GM21737 (cell line): ENCODE measurements around the gene RGP1.

Source experiments
- ATAC-seq: cut with Tn5 transposase; IDR thresholded peaks from one replicate; pipeline ENCODE4 v1.9.1; 2021; ENCODE audit warnings: mild to moderate bottlenecking, moderate library complexity; ENCODE audit not compliant: unreplicated experiment

RGP1 gene

DNA sequence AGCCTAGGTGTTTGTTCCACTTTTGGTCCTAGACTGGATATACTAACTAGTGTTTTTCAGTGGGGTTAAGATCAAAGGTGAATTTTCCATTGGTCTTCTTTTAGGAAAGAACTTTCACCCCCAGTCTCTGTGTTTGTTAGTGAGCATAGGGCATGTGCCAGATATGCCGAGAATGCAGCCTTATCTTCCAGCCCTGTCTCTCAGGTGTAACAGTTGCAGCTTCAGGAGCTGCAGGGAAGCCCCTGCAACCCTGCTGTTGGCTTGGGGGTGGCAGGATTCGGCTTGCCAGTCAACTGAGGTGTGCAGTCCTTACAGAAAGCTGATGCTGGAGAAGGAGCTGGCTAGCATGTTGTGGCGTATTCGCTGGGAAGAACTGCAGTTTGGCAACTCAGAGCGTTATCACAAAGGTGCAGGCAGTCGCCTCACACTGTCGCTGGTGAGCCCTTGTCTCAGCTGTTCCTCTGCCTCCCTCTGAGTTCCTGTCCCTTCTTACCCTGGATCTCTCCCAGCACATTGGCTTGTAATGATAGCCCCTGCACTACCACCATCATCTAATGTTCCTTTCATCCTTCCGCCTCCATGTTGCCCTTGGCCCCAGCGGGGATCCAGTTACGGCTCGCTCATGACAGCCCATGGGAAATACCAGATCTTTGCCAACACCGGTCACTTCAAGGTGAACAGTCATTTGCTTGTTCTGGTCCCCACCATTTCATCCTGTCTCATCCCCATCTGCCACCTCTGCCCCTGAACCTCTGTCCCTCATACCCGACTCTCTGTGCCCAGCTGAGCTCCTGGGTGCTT lies 52.4 kb downstream of the RGP1 start:
- no peak for ATAC-seq

DNA sequence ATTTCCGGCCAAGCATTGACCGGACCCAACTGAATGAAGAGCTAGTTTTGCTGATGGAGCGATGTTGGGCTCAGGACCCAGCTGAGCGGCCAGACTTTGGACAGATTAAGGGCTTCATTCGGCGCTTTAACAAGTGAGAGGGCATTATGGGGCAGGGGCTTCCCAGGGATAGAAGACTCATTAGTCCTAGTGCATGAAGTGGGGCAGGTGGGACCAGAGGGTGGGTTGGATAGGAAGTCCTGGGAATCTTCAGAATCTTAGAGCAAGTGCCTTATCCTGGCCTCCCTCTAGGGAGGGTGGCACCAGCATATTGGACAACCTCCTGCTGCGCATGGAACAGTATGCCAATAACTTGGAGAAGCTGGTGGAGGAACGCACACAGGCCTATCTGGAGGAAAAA lies 57.0 kb downstream of the RGP1 start:
- no peak for ATAC-seq
